Measurements from ENCODE around the gene ECM2. TPM values are rescaled to one million over a fixed set of nuclear protein-coding genes. Genes with fewer than 3 reads are reported as not detected.

Gene ECM2
- total and polyA plus RNA-seq, 2 of the 8 experiments (the other 6 are each of a cell fraction or from before 2014, with no cell fraction given), result not detected

DNA sequence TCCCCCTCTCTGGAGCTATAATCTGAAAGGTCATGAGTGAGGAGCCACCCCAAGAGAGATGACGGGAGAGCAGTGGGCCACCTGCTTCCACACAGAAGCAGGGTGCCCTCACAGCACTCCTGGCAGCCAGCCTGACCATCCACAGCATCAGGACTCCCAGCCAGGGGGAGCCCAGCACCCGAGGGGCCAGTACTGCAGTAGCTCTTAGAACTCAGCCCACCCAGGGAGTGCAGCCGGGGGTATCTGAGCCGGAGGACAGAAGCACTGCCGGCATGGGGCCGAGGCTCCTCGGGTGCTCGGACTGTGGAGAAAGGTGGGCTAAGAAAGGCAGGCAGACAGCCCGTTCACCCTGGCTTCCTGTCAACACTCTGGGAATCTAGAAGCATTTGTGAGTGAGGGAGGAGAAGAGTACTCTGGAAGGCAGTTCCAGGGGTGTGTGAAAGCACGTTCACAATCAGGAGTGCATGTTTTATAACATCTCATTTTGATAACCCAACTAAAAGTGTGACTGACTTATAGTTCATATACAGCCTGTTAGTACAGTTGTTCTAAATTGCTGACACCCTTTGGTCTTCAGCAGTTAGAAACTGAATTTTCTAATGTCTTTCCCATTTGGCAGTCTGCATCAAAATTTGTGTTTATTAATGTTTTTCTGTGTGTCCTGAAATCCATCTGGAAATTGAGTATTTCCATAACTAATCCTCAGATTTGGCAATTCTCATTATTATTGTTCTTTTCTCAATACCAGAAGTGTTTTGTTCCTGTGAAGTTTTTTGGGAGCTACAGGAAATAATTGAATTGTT is 27.6 kb downstream of the ECM2 start (continued):
- TF ChIP-seq EP300 (IDR thresholded peaks at IDR 0.05; ENCODE audit: borderline replicate concordance in 1 of 2, low read depth in 2 of 2, low read length in 2 of 2) (no peak), CREB1 (IDR thresholded peaks at IDR 0.05) (no peak), KDM1A (IDR thresholded peaks at IDR 0.05; ENCODE audit: borderline replicate concordance, low read length) (no peak), CBX5 (IDR thresholded peaks at IDR 0.05; ENCODE audit: low read depth, low read length) (no peak), SAP30 (IDR thresholded peaks at IDR 0.05; ENCODE audit: insufficient read depth, insufficient replicate concordance, low read length) (no peak), HDAC6 (IDR thresholded peaks at IDR 0.05; ENCODE audit: low read depth, low read length) (no peak), SP4 (IDR thresholded peaks at IDR 0.05; ENCODE audit: low read length) (no peak)
